CD4-positive, alpha-beta T cell treated with Interferon gamma for 1 hour (primary cell): ENCODE data around the gene SULT4A1.
"Not testable (repeated sequence)": the region's sequence is repeated elsewhere in the genome, so short reads cannot be mapped to it uniquely, and the experiment has no call there.

Experiments used
- DNase-seq: peaks from one replicate; pipeline ENCODE4 v3.0.0-alpha.2; 2020

The SULT4A1 gene

GRCh38 chr22:43862074-43862881 is at the start of gene SULT4A1:
Gene SULT4A1 (minus strand): TSS chr22:43862513. CDS start chr22:43862382, 131 bp downstream.
- no peak for DNase-seq

DNA sequence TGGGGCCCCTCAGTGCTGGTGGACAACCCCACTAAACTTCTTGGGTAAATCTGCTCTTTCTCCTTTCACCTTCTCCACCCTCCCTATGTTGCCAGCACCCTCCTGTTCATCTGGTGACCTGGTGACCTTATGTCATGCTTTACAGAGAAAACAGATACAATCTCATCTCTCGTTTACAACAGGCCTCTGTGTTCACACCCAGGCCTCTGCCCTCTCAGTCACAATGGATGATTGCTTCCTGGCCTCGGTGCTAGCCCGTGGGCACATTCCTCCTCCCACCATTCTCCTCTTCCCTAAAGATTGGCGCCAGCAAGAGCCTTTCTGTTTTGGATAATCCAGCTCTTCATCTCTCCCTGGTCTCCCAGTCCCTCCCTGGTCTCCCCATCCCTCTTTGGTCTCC is 49.0 kb upstream of the SULT4A1 start:
- no peak for DNase-seq

- DNase-seq: no peak
Measured at GRCh38 chr22:43910178-43910695, 47.9 kb upstream of the SULT4A1 start.

DNA sequence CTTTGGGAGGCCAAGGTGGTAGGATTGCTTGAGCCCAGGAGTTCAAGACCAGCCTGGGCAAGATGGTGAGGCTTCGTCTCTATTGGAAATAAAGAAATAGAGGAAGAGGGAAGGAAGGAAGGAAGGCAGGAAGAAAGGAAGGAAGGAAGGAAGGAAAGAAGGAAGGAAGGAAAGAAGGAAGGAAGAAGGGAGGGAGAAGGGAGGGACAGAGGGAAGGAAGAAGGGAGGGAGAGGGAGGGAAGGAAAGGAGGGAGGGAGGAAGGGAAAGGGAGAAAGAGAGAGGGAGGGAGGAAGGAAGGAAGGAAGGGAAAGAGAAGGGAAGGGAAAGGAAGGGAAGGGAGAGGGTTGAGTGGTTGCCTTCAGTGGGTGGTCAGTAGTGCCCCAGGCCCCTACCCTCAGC is 47.4 kb upstream of the SULT4A1 start:
- DNase-seq: no peak

GRCh38 chr22:43905681-43906080 is 43.4 kb upstream of the SULT4A1 start:
- no peak for DNase-seq

DNA sequence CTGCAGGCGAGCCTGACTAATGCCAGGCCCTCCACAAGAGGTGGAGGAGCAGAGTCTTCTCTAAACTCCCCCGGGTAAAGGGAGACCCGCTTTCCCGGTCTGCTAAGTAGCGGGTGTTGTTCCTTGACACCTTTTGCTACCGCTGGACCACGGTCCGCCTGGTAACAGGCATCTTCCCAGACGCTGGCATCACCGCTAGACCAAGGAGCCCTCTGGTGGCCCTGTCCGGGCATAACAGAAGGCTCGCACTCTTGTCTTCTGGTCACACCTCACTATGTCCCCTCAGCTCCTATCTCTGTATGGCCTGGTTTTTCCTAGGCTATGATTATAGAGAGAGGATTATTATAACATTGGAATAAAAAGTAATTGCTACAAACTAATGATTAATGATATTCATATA is 42.1 kb upstream of the SULT4A1 start:
- peak; percentile 50 for DNase-seq

DNA sequence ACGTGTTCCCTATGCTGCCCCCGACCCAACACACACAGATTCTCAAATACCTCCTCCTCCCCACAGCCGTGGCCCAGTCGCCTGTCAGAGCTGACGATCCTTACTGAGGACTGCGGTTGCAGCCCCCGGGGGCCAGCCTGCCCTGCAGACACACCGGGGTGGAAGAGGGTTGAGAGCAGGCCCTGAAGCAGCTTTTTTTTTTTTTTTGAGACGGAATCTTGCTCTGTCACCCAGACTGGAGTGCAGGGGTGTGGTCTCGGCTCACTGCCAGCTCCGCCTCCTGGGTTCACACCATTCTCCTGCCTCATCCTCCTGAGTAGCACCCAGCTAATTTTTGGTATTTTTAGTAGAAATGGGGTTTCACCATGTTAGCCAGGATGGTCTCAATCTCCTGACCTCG is 40.7 kb upstream of the SULT4A1 start:
- DNase-seq: not testable (repeated sequence)

- no peak for DNase-seq
Measured at GRCh38 chr22:43901976-43902643, 39.8 kb upstream of the SULT4A1 start.

DNA sequence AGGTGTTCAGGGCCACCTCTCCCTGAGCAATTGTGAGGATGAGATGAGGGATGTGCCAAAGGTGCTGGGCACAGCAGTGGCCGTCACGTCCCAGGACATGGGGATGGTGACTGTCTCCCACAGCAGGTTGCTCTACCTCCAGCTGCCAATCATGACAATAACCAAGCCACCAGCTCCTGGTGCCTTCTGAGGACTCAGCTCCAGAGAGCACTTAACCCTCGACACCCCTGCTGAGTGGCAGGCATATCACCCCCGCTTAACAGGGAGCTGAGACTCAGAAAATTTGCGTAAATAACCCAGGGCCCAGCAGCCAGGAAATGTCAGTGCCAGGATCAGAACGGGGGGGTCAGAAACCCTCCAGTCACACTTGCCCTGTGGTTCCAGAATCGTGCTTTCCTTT is 37.9 kb upstream of the SULT4A1 start:
- no peak for DNase-seq

DNA sequence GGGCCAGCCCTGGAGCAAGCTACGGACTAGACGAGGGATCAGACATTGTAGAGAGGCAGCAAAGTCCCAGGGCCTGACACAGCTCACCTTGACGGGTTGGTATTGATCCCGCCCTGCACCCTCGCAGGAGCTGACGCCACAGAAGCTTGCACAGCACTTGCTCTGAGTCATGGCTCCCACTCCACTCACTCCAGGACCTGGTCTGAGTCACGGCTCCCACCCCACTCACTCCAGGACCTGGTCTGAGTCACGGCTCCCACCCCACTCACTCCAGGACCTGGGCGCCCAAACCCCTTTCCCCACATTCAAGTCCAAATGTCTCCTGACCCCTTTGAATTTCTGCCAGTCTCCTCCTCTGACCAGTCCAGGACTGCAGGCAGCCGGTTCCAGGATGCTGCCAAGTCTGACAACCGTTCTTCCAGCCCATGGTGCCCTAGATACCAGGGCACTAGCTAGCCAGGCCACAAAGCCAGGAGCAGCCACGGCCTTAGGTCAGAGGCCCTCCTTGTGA is 35.5 kb upstream of the SULT4A1 start:
- no peak for DNase-seq

DNA sequence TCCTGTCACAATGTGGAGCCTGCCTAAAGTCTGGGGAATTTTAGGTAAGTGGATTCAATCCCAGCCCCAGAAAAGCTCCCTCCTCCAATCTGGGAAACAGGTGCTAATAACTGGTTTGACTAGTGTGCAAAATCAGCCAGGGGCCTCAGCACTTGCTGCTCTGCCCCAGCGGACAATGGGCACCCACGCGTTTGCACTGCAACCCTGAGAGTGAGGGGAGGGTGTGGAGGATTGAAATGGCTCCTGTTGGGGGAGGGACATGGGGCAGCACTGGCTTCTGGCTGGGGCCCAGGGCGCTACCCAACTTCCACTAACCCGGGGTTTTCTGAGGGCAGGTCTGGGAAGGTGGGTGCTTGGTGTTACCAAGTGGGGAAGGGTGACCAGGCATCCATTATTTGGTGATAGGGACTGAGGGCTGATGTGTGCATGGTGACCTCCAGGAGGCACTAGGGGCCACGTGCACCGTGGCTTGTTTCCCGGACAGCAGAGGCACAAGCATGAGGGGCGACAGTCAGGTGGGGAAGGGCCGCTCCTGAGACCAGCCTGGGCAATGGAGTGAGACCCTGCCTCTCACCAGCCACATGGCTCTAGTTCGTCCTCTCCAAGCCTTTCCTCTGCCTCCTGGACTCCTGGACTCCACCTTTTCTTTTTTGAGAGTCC is 33.8 kb upstream of the SULT4A1 start:
- DNase-seq: no peak

DNA sequence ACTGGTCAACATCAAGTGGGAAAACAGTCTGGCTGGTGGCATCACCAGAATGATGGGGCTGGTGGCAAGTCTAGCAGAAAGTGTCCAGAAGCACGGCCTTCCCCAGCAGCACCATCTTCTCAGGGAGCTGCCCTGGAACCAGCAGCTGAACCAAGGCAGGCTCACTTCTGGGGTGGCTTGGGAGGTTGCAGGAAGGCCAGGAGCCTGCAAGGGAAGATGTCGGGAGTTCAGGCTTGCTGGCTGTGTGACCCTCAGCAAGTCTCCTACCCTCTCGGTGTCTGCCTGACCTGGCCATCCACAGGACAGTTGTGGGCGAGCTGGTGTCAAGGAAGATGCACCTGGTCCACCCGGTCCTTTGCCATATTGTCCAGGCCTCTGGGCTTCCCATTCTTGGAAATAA is 31.8 kb upstream of the SULT4A1 start:
- DNase-seq: no peak

- no peak for DNase-seq
Measured at GRCh38 chr22:43893266-43893665, 31.0 kb upstream of the SULT4A1 start.

GRCh38 chr22:43892183-43892894 is 30.0 kb upstream of the SULT4A1 start:
- DNase-seq: no peak

DNA sequence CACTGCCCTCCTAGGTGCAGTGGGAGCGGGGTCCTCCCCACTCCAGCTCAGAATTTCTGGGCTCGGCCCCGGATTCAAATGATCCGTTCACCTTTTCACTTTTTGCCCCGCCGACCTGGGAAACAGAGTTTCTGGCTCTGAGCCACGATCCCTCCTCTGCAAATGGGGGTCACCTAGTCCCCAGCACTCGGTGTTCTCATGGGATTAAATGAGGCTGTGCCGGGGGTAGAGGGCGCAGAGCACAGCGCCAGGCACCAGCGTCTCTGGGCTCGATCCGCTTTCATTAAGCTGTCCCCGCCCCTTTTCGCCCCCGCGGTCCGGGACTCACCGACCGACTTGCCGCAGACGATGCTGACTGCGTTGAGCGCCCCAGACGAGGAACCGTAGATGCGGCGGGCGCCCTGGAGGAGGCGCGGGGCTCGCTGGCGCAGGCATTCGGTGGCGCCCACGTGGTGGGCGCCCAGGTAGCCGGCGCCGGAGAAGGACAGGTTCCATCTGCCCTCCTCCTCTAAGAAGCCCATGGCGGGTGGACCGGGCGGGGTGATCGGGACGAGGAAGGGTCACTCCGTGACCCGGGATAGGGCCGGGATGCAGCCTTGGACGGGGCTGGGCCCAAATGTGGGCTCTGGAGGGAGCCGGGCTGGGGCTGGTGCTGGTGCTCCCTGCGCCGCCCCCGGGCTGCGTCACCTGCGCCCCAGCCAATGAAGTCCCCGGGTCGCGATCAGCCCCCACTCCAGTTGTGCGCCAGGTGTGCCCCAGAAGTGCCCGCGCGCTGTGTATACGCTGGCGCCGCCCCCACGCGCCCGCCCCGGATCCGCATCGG is 29.3 kb upstream of the SULT4A1 start, which contains the start of gene PNPLA5:
PNPLA5 (minus strand) TSS at position 654 of the 823 bp plus-strand sequence; CDS start at position 521, 133 bp downstream.
- no peak for DNase-seq

DNA sequence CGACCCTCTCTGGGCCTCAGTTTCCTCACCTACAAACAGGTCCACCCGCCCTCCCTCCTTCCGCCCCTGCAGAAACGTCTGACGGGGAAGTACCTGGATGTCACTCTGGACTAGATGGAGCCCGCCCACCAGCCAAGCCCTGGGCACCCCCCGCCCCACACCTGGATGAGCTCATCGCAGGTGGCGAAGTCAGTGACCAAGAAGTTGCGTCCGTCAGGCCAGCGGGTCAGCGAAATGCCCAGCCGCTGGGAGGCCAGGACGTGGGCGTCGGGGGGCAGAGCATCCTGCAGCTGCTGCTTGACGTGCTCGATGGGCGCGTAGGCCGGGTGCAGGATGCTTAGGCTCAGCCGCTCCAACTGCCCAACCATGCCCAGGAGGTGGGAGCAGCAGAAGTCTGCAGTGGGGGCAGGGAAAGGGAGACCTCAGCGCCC is 28.6 kb upstream of the SULT4A1 start:
- no peak for DNase-seq

GRCh38 chr22:43889860-43890253 is 27.5 kb upstream of the SULT4A1 start:
- no peak for DNase-seq

DNA sequence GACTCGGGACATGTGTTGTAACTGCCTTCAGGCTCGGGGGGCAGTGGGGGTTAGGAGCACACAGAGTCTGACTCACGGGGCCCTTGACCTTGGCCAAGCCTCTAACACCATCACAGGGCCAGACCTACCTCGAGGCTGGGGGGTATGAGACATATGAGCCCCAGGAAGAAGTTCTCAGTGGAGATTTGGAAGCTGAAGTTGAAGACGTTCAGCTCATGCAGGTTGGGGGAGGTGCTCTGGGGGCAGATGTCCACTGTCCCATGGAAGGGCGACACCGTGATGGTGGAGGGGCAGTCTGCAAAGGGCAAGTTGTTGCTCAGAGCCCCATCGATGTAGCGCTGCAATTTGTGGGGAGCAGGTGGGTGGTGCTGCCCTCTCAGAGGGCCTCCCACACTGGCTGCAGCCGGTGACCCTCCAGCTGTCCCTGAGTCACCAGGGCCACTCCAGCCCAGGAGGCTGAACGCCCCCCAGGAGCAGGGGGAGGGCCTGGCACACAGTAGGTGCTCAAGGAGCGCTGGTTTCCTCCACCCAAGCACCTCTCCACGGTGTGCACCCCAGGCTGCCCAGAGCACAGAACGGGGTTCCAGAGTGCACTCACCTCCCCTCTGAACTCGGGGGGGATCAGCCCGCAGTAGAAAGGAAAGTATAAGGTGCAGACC is 27.0 kb upstream of the SULT4A1 start:
- DNase-seq: no peak

DNA sequence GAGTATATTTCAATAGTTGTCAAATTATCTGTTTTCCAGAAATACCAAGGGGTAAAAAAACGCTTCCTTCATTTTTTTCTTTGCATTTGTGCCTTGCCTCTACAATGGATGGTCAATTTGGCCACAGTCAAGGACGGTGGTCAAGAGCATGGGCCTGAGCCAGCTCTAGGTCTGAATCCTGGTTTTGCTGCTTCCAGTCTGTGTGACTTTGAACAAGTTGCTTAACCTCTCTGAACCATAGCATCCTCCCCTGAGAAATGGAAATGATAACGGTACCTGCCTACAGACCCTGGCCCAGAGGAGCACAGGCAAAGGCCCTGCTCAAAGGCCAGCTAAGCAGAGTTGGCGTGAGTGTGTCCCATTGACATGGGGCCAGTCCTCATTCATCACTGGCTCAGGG is 26.4 kb upstream of the SULT4A1 start:
- DNase-seq: no peak

GRCh38 chr22:43887391-43887790 is 25.1 kb upstream of the SULT4A1 start:
- no peak for DNase-seq

- no peak for DNase-seq
Measured at GRCh38 chr22:43886231-43886630, 23.9 kb upstream of the SULT4A1 start.
